GM12865 (cell line): ENCODE data around the gene ARID5B.

Experiments used
- DNase-seq: peaks from one replicate; pipeline ENCODE4 v3.0.0; 2010; ENCODE audit warnings: low read depth
- H3K4me3 ChIP-seq: 2 replicates; pipeline ENCODE4 v1.5.1; 2011; ENCODE audit warnings: mild to moderate bottlenecking, low read depth, low read length, control low read depth
- CTCF ChIP-seq: IDR thresholded peaks from 2 replicates; pipeline ENCODE4 v1.5.1; 2011; ENCODE audit warnings: low read length, control low read depth, low read depth, inconsistent platforms; ENCODE audit not compliant: insufficient read depth; ENCODE audit errors: missing control alignments

The ARID5B gene

GRCh38 chr10:62019013-62019684 lies 117.7 kb downstream of the ARID5B start:
- DNase-seq = no peak
- TF ChIP-seq CTCF = no peak
- H3K4me3 ChIP-seq = peak overlapping the region; percentile 50

GRCh38 chr10:62019685-62020359 lies 118.3 kb downstream of the ARID5B start:
- no peak for DNase-seq
- TF ChIP-seq CTCF = no peak
- H3K4me3 ChIP-seq = peak overlapping the region; percentile 50

DNA sequence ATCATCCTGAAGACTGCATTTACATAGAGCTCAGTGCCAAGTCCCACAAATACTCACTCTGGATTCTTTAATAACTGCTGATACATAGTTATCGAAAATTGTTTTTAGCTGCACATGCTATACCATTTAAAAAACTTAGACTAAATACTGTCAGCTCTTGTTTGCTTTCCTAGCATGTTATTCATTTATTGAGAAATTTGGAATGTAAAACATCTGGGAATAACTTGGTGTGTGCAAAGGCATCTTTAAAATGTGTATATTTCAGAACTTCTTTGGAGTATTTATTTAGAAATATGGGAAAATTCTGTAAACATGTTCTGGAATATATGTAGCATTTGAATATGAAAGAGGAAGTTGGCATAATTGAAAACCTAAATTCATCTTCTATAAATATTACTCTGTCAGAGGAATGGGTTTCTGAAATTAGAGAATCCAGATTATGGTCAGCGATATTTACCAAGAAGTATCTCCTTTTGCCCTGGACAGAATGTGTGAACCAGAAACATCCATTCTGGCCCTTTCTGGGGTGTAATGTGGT lies 119.7 kb downstream of the ARID5B start:
- no peak for TF ChIP-seq CTCF
- no peak for DNase-seq

GRCh38 chr10:62021978-62022802 lies 120.7 kb downstream of the ARID5B start:
- no peak for DNase-seq
- no peak for TF ChIP-seq CTCF
- no peak overlapping the region for H3K4me3 ChIP-seq

More for the DNA sequence above, 119.7 kb downstream of the ARID5B start:
- 0 out of 2 replicates have a peak overlapping the region, but pooled peaks have one; percentile 9 for H3K4me3 ChIP-seq

- DNase-seq = no peak
- TF ChIP-seq CTCF = no peak
- H3K4me3 ChIP-seq = no peak overlapping the region
Measured at GRCh38 chr10:62022830-62023229, 121.3 kb downstream of the ARID5B start.

GRCh38 chr10:62023329-62023728 lies 121.8 kb downstream of the ARID5B start:
- DNase-seq = no peak
- TF ChIP-seq CTCF = no peak

More at GRCh38 chr10:62023329-62023728, 121.8 kb downstream of the ARID5B start:
- H3K4me3 ChIP-seq = no peak overlapping the region
